NCI-H128 (cell line): ENCODE measurements around the gene ANKRD11.
"Not testable (repeated sequence)": the region's sequence is repeated elsewhere in the genome, so short reads cannot be mapped to it uniquely, and the experiment has no call there.

Source experiments
- DNase-seq: peaks from one replicate; lab custom pipeline; 2025; ENCODE audit not compliant: unreplicated experiment; lab: John Stamatoyannopoulos, UW

The ANKRD11 gene

GRCh38 chr16:89388536-89388935, 101.8 kb downstream of the ANKRD11 start:
- no peak for DNase-seq

GRCh38 chr16:89386306-89387185, 103.8 kb downstream of the ANKRD11 start:
- no peak for DNase-seq

GRCh38 chr16:89385712-89386111, 104.6 kb downstream of the ANKRD11 start:
- no peak for DNase-seq

GRCh38 chr16:89384282-89384681, 106.1 kb downstream of the ANKRD11 start:
- DNase-seq: no peak

- no peak for DNase-seq
Observed at GRCh38 chr16:89383095-89384003, 107.0 kb downstream of the ANKRD11 start.

GRCh38 chr16:89382555-89382954, 107.8 kb downstream of the ANKRD11 start:
- DNase-seq: not testable (repeated sequence)

GRCh38 chr16:89381788-89382187, 108.6 kb downstream of the ANKRD11 start:
- no peak for DNase-seq

- DNase-seq: no peak
Observed at GRCh38 chr16:89380681-89381080, 109.7 kb downstream of the ANKRD11 start.

- DNase-seq: no peak
Observed at GRCh38 chr16:89378947-89379771, 111.2 kb downstream of the ANKRD11 start.

- no peak for DNase-seq
Observed at GRCh38 chr16:89377453-89377848, 112.9 kb downstream of the ANKRD11 start.

- no peak for DNase-seq
Observed at GRCh38 chr16:89376812-89377452, 113.4 kb downstream of the ANKRD11 start.

- DNase-seq: no peak
Observed at GRCh38 chr16:89375686-89376085, 114.7 kb downstream of the ANKRD11 start.

- peak; percentile 1 for DNase-seq
Observed at GRCh38 chr16:89375021-89375420, 115.3 kb downstream of the ANKRD11 start.

- peak; percentile 31 for DNase-seq
Observed at GRCh38 chr16:89374393-89374960, 115.9 kb downstream of the ANKRD11 start.

- DNase-seq: no peak
Observed at GRCh38 chr16:89373355-89374110, 116.8 kb downstream of the ANKRD11 start.

GRCh38 chr16:89371968-89372634, 118.3 kb downstream of the ANKRD11 start:
- no peak for DNase-seq

GRCh38 chr16:89371386-89371785, 119.0 kb downstream of the ANKRD11 start:
- DNase-seq: no peak

GRCh38 chr16:89370601-89371000, 119.8 kb downstream of the ANKRD11 start:
- no peak for DNase-seq

- DNase-seq: no peak
Observed at GRCh38 chr16:89370081-89370511, 120.3 kb downstream of the ANKRD11 start.
